Liver (tissue), 3 donors: ENCODE data around the gene CEP76.

ENCODE experiments used
- CTCF ChIP-seq: fragments of 150-350 bp; IDR thresholded peaks from 2 replicates; pipeline ENCODE4 v1.5.1; 2017; ENCODE audit warnings: improper control_type of control experiment, low read depth, low read length; ENCODE audit not compliant: missing input control
- EGR1 ChIP-seq, 2 donors: IDR thresholded peaks; 2 replicates each; pipeline ENCODE4 v1.6.1; 2016 to 2018; ENCODE audit warnings: antibody characterized with exemption in 2 of 2, low read depth in 2 of 2
- donor health status: healthy.
- donor health status: healthy.

GRCh38 chr18:12686100-12686499 lies 16.4 kb downstream of the CEP76 start:
- TF ChIP-seq CTCF (no peak), EGR1 (IDR thresholded peaks at IDR 0.05; ENCODE audit: low read depth in 2 of 2) (no peak)
